ENCODE data around the gene INS.

DNA sequence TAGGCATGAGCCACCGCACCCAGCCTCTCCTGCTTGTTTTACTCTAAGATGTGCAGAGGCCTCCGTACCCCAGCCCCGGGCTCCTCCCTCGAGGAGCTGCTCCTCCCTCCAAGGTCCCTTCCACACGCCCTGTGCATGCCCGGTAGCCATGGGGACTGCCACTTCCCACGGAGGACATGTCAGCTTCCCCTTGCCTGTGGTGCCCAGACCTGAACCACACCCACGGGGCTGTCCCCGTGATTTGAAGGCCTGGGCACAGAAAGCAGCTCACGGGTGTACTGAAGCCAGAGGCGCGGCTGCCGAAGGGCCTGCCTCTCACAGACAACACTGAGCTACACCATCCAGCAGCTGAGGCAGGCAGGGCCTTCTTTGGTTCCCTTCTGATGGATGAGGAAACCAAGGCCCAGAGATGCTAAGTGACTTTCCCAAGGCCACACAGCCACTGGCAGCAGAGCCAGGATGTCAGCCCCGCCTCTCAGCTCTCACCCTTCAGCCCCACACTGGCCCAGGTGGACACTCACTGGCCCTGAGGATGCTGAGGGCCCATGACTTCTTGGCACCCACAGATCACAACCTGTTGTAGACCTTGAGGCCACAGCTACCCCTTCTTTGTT, 7.3 kb downstream of the INS start:
- TF ChIP-seq, protein P1, sequence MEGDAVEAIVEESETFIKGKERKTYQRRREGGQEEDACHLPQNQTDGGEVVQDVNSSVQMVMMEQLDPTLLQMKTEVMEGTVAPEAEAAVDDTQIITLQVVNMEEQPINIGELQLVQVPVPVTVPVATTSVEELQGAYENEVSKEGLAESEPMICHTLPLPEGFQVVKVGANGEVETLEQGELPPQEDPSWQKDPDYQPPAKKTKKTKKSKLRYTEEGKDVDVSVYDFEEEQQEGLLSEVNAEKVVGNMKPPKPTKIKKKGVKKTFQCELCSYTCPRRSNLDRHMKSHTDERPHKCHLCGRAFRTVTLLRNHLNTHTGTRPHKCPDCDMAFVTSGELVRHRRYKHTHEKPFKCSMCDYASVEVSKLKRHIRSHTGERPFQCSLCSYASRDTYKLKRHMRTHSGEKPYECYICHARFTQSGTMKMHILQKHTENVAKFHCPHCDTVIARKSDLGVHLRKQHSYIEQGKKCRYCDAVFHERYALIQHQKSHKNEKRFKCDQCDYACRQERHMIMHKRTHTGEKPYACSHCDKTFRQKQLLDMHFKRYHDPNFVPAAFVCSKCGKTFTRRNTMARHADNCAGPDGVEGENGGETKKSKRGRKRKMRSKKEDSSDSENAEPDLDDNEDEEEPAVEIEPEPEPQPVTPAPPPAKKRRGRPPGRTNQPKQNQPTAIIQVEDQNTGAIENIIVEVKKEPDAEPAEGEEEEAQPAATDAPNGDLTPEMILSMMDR (IDR thresholded peaks at IDR 0.05), result no peak
- TF ChIP-seq POLR2A (IDR thresholded peaks at IDR 0.05), result no peak
